ENCODE results near the gene PKMYT1.

Gene PKMYT1

DNA sequence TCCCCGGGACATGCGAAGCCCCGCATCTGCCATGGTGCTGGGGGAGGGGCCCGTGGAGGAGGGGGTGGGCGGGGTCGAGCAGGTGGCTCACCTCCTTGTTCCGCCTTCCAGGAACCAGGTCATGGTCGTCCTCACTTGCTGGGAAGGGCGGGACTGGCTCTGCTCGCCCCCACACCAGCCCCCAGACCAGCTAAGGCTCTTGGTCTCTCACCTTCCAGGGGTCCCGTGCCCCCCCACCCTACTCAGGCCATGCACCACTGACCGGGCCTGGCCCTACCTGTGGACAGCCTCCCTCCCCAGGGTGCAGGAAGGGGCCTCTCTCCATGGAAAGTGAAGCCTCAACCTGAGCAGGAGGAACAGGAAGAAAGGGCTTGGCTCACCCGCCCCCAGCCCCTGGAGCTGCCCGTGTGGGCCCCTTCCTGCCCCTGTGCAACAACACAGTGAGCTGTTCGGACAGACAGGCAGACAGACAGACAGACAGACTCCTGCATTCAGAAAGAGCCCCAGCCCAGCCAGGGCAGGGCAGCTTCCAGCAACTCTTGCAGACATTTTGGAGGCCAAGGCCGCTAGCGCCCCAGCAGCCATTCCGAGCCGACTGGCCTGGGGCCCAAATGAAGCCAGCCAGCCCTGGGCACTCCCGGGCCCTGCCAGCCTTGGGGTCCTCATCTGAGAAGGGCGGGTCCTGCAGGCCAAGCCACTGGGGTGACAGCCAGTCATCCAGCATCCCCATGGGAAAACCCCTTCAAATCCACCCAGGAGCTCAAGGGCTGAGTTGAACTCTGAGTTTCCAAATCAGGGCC lies 24.3 kb downstream of the PKMYT1 start:
- no peak overlapping the region for H2AFZ ChIP-seq (ENCODE audit: low read depth, low read length, severe bottlenecking)
- no peaks in the 10 kb centered on the region for H4K20me1 ChIP-seq (ENCODE audit: low read depth, low read length)
- no peak overlapping the region for H3K4me2 ChIP-seq (ENCODE audit: low read depth, low read length, poor library complexity, severe bottlenecking)
- H3K36me3 ChIP-seq (ENCODE audit: low read length) = no peaks in the 10 kb centered on the region
- no peak overlapping the region for H3K9ac ChIP-seq (ENCODE audit: low read length)
- no peaks in the 10 kb centered on the region for H3K27me3 ChIP-seq (ENCODE audit: low read length)
- H3F3A ChIP-seq (ENCODE audit: insufficient read depth) = peaks cover 12% of the 10 kb centered on the region
- H3K79me2 ChIP-seq (ENCODE audit: insufficient read depth, low read length) = no peaks in the 10 kb centered on the region
- H3K4me3 ChIP-seq (ENCODE audit: insufficient read depth, low read length, poor library complexity, severe bottlenecking) = no peak overlapping the region
- no peaks in the 10 kb centered on the region for H3K9me2 ChIP-seq (replicated peaks; ENCODE audit: insufficient read depth, low read length)
- no peaks in the 10 kb centered on the region for H3K9me3 ChIP-seq (ENCODE audit: insufficient read depth, low read length)
- TF ChIP-seq, protein P1, sequence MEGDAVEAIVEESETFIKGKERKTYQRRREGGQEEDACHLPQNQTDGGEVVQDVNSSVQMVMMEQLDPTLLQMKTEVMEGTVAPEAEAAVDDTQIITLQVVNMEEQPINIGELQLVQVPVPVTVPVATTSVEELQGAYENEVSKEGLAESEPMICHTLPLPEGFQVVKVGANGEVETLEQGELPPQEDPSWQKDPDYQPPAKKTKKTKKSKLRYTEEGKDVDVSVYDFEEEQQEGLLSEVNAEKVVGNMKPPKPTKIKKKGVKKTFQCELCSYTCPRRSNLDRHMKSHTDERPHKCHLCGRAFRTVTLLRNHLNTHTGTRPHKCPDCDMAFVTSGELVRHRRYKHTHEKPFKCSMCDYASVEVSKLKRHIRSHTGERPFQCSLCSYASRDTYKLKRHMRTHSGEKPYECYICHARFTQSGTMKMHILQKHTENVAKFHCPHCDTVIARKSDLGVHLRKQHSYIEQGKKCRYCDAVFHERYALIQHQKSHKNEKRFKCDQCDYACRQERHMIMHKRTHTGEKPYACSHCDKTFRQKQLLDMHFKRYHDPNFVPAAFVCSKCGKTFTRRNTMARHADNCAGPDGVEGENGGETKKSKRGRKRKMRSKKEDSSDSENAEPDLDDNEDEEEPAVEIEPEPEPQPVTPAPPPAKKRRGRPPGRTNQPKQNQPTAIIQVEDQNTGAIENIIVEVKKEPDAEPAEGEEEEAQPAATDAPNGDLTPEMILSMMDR (IDR thresholded peaks at IDR 0.05; ENCODE audit: insufficient read depth, low read length, poor library complexity, severe bottlenecking) = no peak
- no peak for TF ChIP-seq EZH2phosphoT487 (conservative IDR thresholded peaks at IDR 0.05; ENCODE audit: low read length)
- no peak overlapping the region for H3K27ac ChIP-seq (ENCODE audit: low read depth, low read length)

DNA sequence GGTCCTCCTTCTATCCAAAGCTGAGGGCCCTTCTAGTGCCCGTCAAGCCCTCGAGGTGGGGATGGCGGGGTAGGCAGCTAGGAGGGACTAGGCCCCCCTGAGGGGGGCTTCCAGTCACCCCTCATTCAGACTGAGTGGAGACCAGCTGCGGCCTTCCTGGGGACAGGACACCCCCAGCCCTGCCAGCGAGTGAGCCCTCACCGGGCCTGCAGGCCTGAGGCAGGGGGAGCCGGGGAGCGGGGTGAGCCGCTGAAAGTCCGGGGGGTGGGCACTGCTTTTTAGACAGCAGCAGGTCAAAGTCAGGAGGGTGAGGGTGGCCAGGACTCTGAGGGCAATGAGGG lies 24.8 kb downstream of the PKMYT1 start:
- H3K27me3 ChIP-seq (ENCODE audit: low read length) = no peaks in the 10 kb centered on the region
- no peaks in the 10 kb centered on the region for H3K79me2 ChIP-seq (ENCODE audit: insufficient read depth, low read length)
- no peaks in the 10 kb centered on the region for H4K20me1 ChIP-seq (ENCODE audit: low read depth, low read length)
- no peak overlapping the region for H2AFZ ChIP-seq (ENCODE audit: low read depth, low read length, severe bottlenecking)
- H3K27ac ChIP-seq (ENCODE audit: low read depth, low read length) = no peak overlapping the region
- TF ChIP-seq, protein P1 (IDR thresholded peaks at IDR 0.05; ENCODE audit: insufficient read depth, low read length, poor library complexity, severe bottlenecking) = no peak
- no peak for TF ChIP-seq EZH2phosphoT487 (conservative IDR thresholded peaks at IDR 0.05; ENCODE audit: low read length)
- no peak overlapping the region for H3K4me2 ChIP-seq (ENCODE audit: low read depth, low read length, poor library complexity, severe bottlenecking)
- no peaks in the 10 kb centered on the region for H3K9me2 ChIP-seq (replicated peaks; ENCODE audit: insufficient read depth, low read length)
- H3K9me3 ChIP-seq (ENCODE audit: insufficient read depth, low read length) = no peaks in the 10 kb centered on the region
- H3K9ac ChIP-seq (ENCODE audit: low read length) = no peak overlapping the region
- H3K36me3 ChIP-seq (ENCODE audit: low read length) = no peaks in the 10 kb centered on the region
- H3K4me3 ChIP-seq (ENCODE audit: insufficient read depth, low read length, poor library complexity, severe bottlenecking) = no peak overlapping the region
- H3F3A ChIP-seq (ENCODE audit: insufficient read depth) = peaks cover 12% of the 10 kb centered on the region

DNA sequence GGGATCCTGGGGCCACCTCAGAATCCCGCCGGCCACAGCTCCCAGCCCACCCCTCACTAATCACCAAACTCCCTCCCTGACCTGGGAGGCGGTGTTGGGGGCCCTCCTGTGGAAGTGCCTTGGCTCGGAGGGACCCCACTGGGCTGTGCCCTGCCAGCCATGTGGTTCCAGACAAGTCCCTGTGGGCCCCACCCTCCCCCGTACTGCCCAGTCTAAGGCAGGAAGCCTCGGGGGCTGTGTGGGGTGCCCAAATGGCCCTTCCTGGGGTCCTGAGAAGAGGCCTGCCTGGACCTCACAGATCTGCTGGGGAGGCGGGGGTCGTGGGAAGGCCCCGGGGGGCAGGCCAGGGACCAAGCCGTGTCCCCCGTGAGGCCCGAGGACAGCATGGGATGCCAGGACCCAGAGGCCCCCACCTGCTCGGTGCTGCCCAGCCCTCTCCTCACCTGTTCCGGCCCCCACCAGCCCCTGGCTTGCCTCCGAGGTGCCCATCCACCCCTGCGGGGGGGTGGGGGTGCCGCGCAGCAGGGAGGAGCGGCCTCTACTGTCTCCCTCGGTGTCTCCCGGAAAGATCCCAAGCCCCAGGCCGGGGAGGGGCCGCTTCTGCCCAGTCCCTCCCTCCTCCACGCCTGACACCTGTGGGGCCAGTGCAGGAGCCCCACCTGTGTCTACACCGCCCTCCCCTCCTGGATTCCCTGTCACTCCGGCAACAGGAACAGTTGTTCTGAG lies 25.4 kb downstream of the PKMYT1 start:
- Histone ChIP-seq H3K9ac (ENCODE audit: low read length) (no peak overlapping the region), H2AFZ (ENCODE audit: low read depth, low read length, severe bottlenecking) (no peak overlapping the region), H3K9me2 (replicated peaks; ENCODE audit: insufficient read depth, low read length) (no peaks in the 10 kb centered on the region), H3K27ac (ENCODE audit: low read depth, low read length) (peak overlapping the region; percentile 54; the same call in 1 of the 2 replicates), H3K4me2 (ENCODE audit: low read depth, low read length, poor library complexity, severe bottlenecking) (no peak overlapping the region), H3K27me3 (ENCODE audit: low read length) (no peaks in the 10 kb centered on the region), H3K79me2 (ENCODE audit: insufficient read depth, low read length) (no peaks in the 10 kb centered on the region), H3K36me3 (ENCODE audit: low read length) (no peaks in the 10 kb centered on the region), H3K4me3 (ENCODE audit: insufficient read depth, low read length, poor library complexity, severe bottlenecking) (no peak overlapping the region), H3F3A (ENCODE audit: insufficient read depth) (peaks cover 12% of the 10 kb centered on the region), H4K20me1 (ENCODE audit: low read depth, low read length) (no peaks in the 10 kb centered on the region), H3K9me3 (ENCODE audit: insufficient read depth, low read length) (no peaks in the 10 kb centered on the region)
- no peak for TF ChIP-seq EZH2phosphoT487 (conservative IDR thresholded peaks at IDR 0.05; ENCODE audit: low read length)
- TF ChIP-seq, protein P1 (IDR thresholded peaks at IDR 0.05; ENCODE audit: insufficient read depth, low read length, poor library complexity, severe bottlenecking) = no peak
